H1 (cell line): ENCODE measurements around the gene SMS. TPM values are rescaled to one million over a fixed set of nuclear protein-coding genes. Genes with fewer than 3 reads are reported as not detected.

ENCODE experiments used
- CTCF ChIA-PET: fragments of 300-600 bp; sonication (Branson Sonifier 250); formaldehyde crosslinking; loops from one replicate; lab custom pipeline; 2021; ENCODE audit not compliant: partially characterized antibody; lab: Charles Lee
- POLR2A ChIA-PET: fragments of 300-600 bp; sonication (Branson Sonifier 250); formaldehyde crosslinking; loops from one replicate; lab custom pipeline; 2021; ENCODE audit warnings: inconsistent platforms; ENCODE audit not compliant: partially characterized antibody; lab: Charles Lee
- DNase-seq, 2 experiments: peaks; one replicate each; pipeline versions ENCODE4 v3.0.0 to v3.0.0-alpha.2; 2010 to 2022; ENCODE audit warnings: low spot score in 2 of 2, low read depth in 1 of 2, mixed read lengths in 1 of 2
- FAIRE-seq: peaks from 2 replicates; lab custom pipeline; 2011; peaks lifted over from hg19 to GRCh38; lab: Jason Lieb, UNC
- H2AFZ ChIP-seq: 2 replicates; pipeline ENCODE4 v1.8.1; 2012; ENCODE audit warnings: low read length, inconsistent platforms
- H2AK5ac ChIP-seq: 2 replicates; pipeline ENCODE4 v1.6.1; 2013; ENCODE audit warnings: low read depth, low read length
- H2BK120ac ChIP-seq: replicated peaks from 2 replicates; pipeline ENCODE3; 2013; ENCODE audit warnings: low read depth, low read length, inconsistent platforms
- H2BK12ac ChIP-seq: 2 replicates; pipeline ENCODE4 v1.6.1; 2013; ENCODE audit warnings: low read depth, low read length
- H2BK15ac ChIP-seq: 2 replicates; pipeline ENCODE4 v1.6.1; 2013; ENCODE audit warnings: low read length
- H2BK20ac ChIP-seq: 2 replicates; pipeline ENCODE4 v1.6.1; 2013; ENCODE audit warnings: low read length
- H2BK5ac ChIP-seq: 2 replicates; pipeline ENCODE4 v1.6.1; 2013; ENCODE audit warnings: low read depth, low read length
- H3K14ac ChIP-seq: 2 replicates; pipeline ENCODE4 v1.6.1; 2013; ENCODE audit warnings: inconsistent platforms; ENCODE audit not compliant: insufficient read length
- H3K18ac ChIP-seq: 2 replicates; pipeline ENCODE4 v1.6.1; 2013; ENCODE audit warnings: low read length; ENCODE audit errors: extremely low read depth
- H3K23ac ChIP-seq: 2 replicates; pipeline ENCODE4 v1.6.1; 2013; ENCODE audit warnings: inconsistent platforms; ENCODE audit not compliant: insufficient read length
- H3K23me2 ChIP-seq: 2 replicates; pipeline ENCODE4 v1.6.1; 2013; ENCODE audit warnings: low read depth, low read length
- H3K27ac ChIP-seq: 2 replicates; pipeline ENCODE4 v1.6.1; 2011; ENCODE audit warnings: low read depth, low read length, inconsistent platforms
- H3K27me3 ChIP-seq, 4 experiments: replicated peaks in 1 of 4; 1 replicate in 1 of 4; 2 replicates in 3 of 4; pipeline versions ENCODE4 v1.6.1 to v1.8.1; 2011 to 2013; ENCODE audit warnings: low read length in 3 of 4, mild to moderate bottlenecking in 3 of 4, inconsistent platforms in 2 of 4, mixed read lengths in 2 of 4, moderate library complexity in 1 of 4; ENCODE audit not compliant: control insufficient read depth in 3 of 4, insufficient read depth in 3 of 4; ENCODE audit errors: extremely low read depth in 1 of 4
- H3K36me3 ChIP-seq, 4 experiments: 2 replicates each; pipeline versions ENCODE4 v1.6.1 to v1.8.1; 2011 to 2013; ENCODE audit warnings: mild to moderate bottlenecking in 4 of 4, low read length in 3 of 4, moderate library complexity in 2 of 4, control low read depth in 1 of 4, inconsistent platforms in 1 of 4; ENCODE audit not compliant: insufficient read depth in 4 of 4, control insufficient read depth in 2 of 4
- H3K4ac ChIP-seq: replicated peaks from 2 replicates; pipeline ENCODE3; 2013; ENCODE audit warnings: low read length, low read depth, mixed read lengths, inconsistent platforms; ENCODE audit not compliant: insufficient read length
- H3K4me1 ChIP-seq, 4 experiments: replicated peaks in 1 of 4; 1 replicate in 1 of 4; 2 replicates in 3 of 4; pipeline versions ENCODE4 v1.6.1 to v1.8.1; 2011 to 2013; ENCODE audit warnings: low read length in 3 of 4, inconsistent platforms in 2 of 4, mixed read lengths in 1 of 4; ENCODE audit not compliant: insufficient read depth in 4 of 4, control insufficient read depth in 3 of 4
- H3K4me2 ChIP-seq, 2 experiments: 2 replicates each; pipeline versions ENCODE4 v1.6.1 to v1.8.1; 2011 to 2013; ENCODE audit warnings: low read depth in 2 of 2, low read length in 2 of 2, control low read depth in 1 of 2, inconsistent platforms in 1 of 2, mild to moderate bottlenecking in 1 of 2; ENCODE audit not compliant: insufficient read depth in 1 of 2
- H3K4me3 ChIP-seq, 4 experiments: fragments of 200-600, 300-600 bp in 1 of 4; sonication (generic), shearing (Covaris generic), sonication (Bioruptor Twin) in 1 of 4; 2 replicates each; pipeline versions ENCODE4 v1.5.1 to v1.8.1; 2011 to 2016; ENCODE audit warnings: low read length in 4 of 4, low read depth in 3 of 4, control low read depth in 2 of 4, inconsistent platforms in 2 of 4, mild to moderate bottlenecking in 2 of 4, mixed read lengths in 1 of 4, moderate library complexity in 1 of 4; ENCODE audit not compliant: insufficient read depth in 2 of 4; ENCODE audit errors: extremely low read depth in 1 of 4
- H3K56ac ChIP-seq: replicated peaks from 2 replicates; pipeline ENCODE3; 2013; ENCODE audit warnings: low read depth, mild to moderate bottlenecking, mixed read lengths, low read length, inconsistent platforms; ENCODE audit not compliant: insufficient read length
- H3K79me1 ChIP-seq: 2 replicates; pipeline ENCODE4 v1.6.1; 2013; ENCODE audit warnings: low read depth, low read length, control low read depth
- H3K79me2 ChIP-seq, 2 experiments: 2 replicates each; pipeline versions ENCODE4 v1.6.1 to v1.8.1; 2012 to 2013; ENCODE audit warnings: low read length in 2 of 2, mild to moderate bottlenecking in 2 of 2, inconsistent platforms in 1 of 2; ENCODE audit not compliant: insufficient read depth in 2 of 2, control insufficient read depth in 1 of 2
- H3K9ac ChIP-seq, 4 experiments: replicated peaks in 1 of 4; 1 replicate in 1 of 4; 2 replicates in 3 of 4; pipeline versions ENCODE4 v1.6.1 to v1.8.1; 2011 to 2013; ENCODE audit warnings: low read depth in 3 of 4, low read length in 3 of 4, control low read depth in 2 of 4, mild to moderate bottlenecking in 2 of 4, moderate library complexity in 2 of 4, inconsistent platforms in 1 of 4; ENCODE audit errors: extremely low read depth in 1 of 4
- H3K9me3 ChIP-seq, 2 experiments: 2 replicates each; pipeline versions ENCODE4 v1.6.1 to v1.8.1; 2012 to 2013; ENCODE audit warnings: mild to moderate bottlenecking in 2 of 2, moderate library complexity in 2 of 2, control low read depth in 1 of 2, inconsistent platforms in 1 of 2, low read depth in 1 of 2, low read length in 1 of 2, mixed read lengths in 1 of 2; ENCODE audit not compliant: insufficient read depth in 2 of 2
- H4K20me1 ChIP-seq, 2 experiments: replicated peaks in 1 of 2; 2 replicates each; pipeline versions ENCODE3 to v1.8.1; 2011 to 2013; ENCODE audit warnings: inconsistent platforms in 2 of 2, low read length in 2 of 2, mild to moderate bottlenecking in 1 of 2; ENCODE audit not compliant: insufficient read depth in 2 of 2, control insufficient read depth in 1 of 2
- H4K5ac ChIP-seq: 2 replicates; pipeline ENCODE4 v1.6.1; 2013; ENCODE audit warnings: low read length, low read depth, mixed read lengths, inconsistent platforms; ENCODE audit not compliant: insufficient read length
- H4K8ac ChIP-seq: 2 replicates; pipeline ENCODE4 v1.8.0; 2013; ENCODE audit warnings: mild to moderate bottlenecking, moderate library complexity, low read length, inconsistent platforms; ENCODE audit not compliant: insufficient read depth; ENCODE audit errors: extremely low read depth
- H4K91ac ChIP-seq: replicated peaks from 2 replicates; pipeline ENCODE3; 2013; ENCODE audit warnings: low read length, mixed read lengths, inconsistent platforms; ENCODE audit not compliant: insufficient read length
- ATF2 ChIP-seq: IDR thresholded peaks from 2 replicates; pipeline ENCODE4 v1.6.1; 2012; ENCODE audit warnings: low read length, inconsistent platforms
- BACH1 ChIP-seq: IDR thresholded peaks from 2 replicates; pipeline ENCODE4 v1.6.1; 2012; ENCODE audit warnings: low read length, improper control_type of control experiment
- CBX5 ChIP-seq: fragments of 300-800, 300-1000 bp; sonication (generic); IDR thresholded peaks from 2 replicates; pipeline ENCODE4 v1.7.1; 2016; ENCODE audit warnings: antibody characterized with exemption, low read length, low read depth
- CHD1 ChIP-seq: IDR thresholded peaks from 2 replicates; pipeline ENCODE4 v1.6.1; 2012; ENCODE audit warnings: low read depth, low read length, improper control_type of control experiment
- EZH2 ChIP-seq: fragments of 200-600 bp; sonication (generic); IDR thresholded peaks from 2 replicates; pipeline ENCODE4 v1.7.1; 2012; ENCODE audit warnings: low read depth, mild to moderate bottlenecking, moderate library complexity, low read length, inconsistent platforms; ENCODE audit not compliant: severe bottlenecking
- GABPA ChIP-seq: IDR thresholded peaks from 2 replicates; pipeline ENCODE4 v1.6.1; 2011; ENCODE audit warnings: mild to moderate bottlenecking, low read length, moderate library complexity, borderline replicate concordance; ENCODE audit not compliant: insufficient read depth
- HDAC2 ChIP-seq, 2 experiments: fragments of 300-600 bp in 1 of 2; sonication (generic) in 1 of 2; IDR thresholded peaks; 2 replicates each; pipeline ENCODE4 v1.6.1; 2011 to 2012; ENCODE audit warnings: low read depth in 2 of 2, low read length in 2 of 2, mild to moderate bottlenecking in 2 of 2, moderate library complexity in 2 of 2, borderline replicate concordance in 1 of 2, inconsistent platforms in 1 of 2
- POLR2AphosphoS5 ChIP-seq: IDR thresholded peaks from 2 replicates; pipeline ENCODE4 v1.6.1; 2011; ENCODE audit warnings: low read depth, low read length
- POU5F1 ChIP-seq: IDR thresholded peaks from 2 replicates; pipeline ENCODE4 v1.6.1; 2011; ENCODE audit warnings: low read depth, mild to moderate bottlenecking, low read length, moderate library complexity
- SIX5 ChIP-seq: IDR thresholded peaks from 2 replicates; pipeline ENCODE4 v1.6.1; 2011; ENCODE audit warnings: mild to moderate bottlenecking, low read depth, low read length
- SP1 ChIP-seq: IDR thresholded peaks from 2 replicates; pipeline ENCODE4 v1.6.1; 2011; ENCODE audit warnings: low read depth, low read length
- SP4 ChIP-seq: IDR thresholded peaks from 2 replicates; pipeline ENCODE4 v1.6.1; 2012; ENCODE audit warnings: low read length, inconsistent platforms
- SRF ChIP-seq: IDR thresholded peaks from 2 replicates; pipeline ENCODE4 v1.6.1; 2011; ENCODE audit warnings: mild to moderate bottlenecking, low read depth, low read length, moderate library complexity
- TEAD4 ChIP-seq: IDR thresholded peaks from 2 replicates; pipeline ENCODE4 v1.6.1; 2012; ENCODE audit warnings: low read depth, low read length, inconsistent platforms, mixed read lengths
- WGBS, 2 experiments: shearing (Covaris generic) in 1 of 2; methylation state at CpG; one replicate each; pipeline versions ENCODE4 v1.1.6 to v1.1.7; 2013 to 2015; ENCODE audit warnings: low lambda C conversion rate in 2 of 2, mixed read lengths in 2 of 2, inconsistent platforms in 1 of 2, low coverage in 1 of 2, missing lambda C conversion rate in 1 of 2; ENCODE audit not compliant: insufficient replicate concordance in 2 of 2, insufficient coverage in 1 of 2, insufficient read length in 1 of 2; ENCODE audit errors: extremely low coverage in 1 of 2, missing lambda C conversion rate in 1 of 2; 5-methylcytosine and 5-hydroxymethylcytosine counted together
- polyA plus RNA-seq, 7 experiments: library from polyadenylated mRNA; depleted of rRNA in 3 of 7; stranded (reverse) in 5 of 7; unstranded in 2 of 7; fragments of >200 nt in 5 of 7; fragments of 200-250 nt in 2 of 7; gene quantifications; 1 replicate in 5 of 7; 2 replicates in 1 of 7; 4 replicates in 1 of 7; pipeline versions ENCODE4 v1.2.1 to v1.2.3, GENCODE V29; 2011 to 2013; ENCODE audit warnings: missing spikeins in 2 of 7, mixed read lengths in 2 of 7
- total RNA-seq: library from RNA; stranded (reverse); fragmentation: NEBNext Ultra II Directional; extraction: Animal tissue kit (Norgen Biotek cat#: 25700); gene quantifications from 2 replicates; pipeline ENCODE4 v1.2.1, GENCODE V29; 2021

Gene SMS
- total and polyA plus RNA-seq, 2 of the 8 experiments (the other 6 are each of a cell fraction or from before 2014, with no cell fraction given): 66.3 to 256 TPM

GRCh38 chrX:21993265-21993664 lies 52.8 kb downstream of the SMS start:
- Histone ChIP-seq H3K9ac (no peak overlapping the region), H4K20me1 (no peaks in the 10 kb centered on the region), H3K9me3 (no peaks in the 10 kb centered on the region), H2BK5ac (no peak overlapping the region), H3K79me2 (no peaks in the 10 kb centered on the region), H3K56ac (no peak overlapping the region), H3K79me1 (no peaks in the 10 kb centered on the region), H3K18ac (no peak overlapping the region), H2AFZ (no peak overlapping the region), H3K23ac (no peak overlapping the region), H3K27ac (no peak overlapping the region), H3K4me3 (no peak overlapping the region), H2BK120ac (no peak overlapping the region), H2AK5ac (no peak overlapping the region), H4K5ac (no peak overlapping the region), H4K8ac (no peak overlapping the region), H3K4ac (no peak overlapping the region), H3K14ac (no peak overlapping the region), H3K4me1 (no peaks in the 10 kb centered on the region), H4K91ac (no peak overlapping the region), H3K27me3 (no peaks in the 10 kb centered on the region), H2BK12ac (no peak overlapping the region), H3K36me3 (peaks cover 0 to 41% (median 7%) of the 10 kb centered on the region in 4 experiments; a peak in 5 of 8 replicates), H2BK20ac (no peak overlapping the region), H2BK15ac (no peak overlapping the region), H3K4me2 (no peak overlapping the region), H3K23me2 (no peaks in the 10 kb centered on the region)
- WGBS, 2 experiments: 99% methylated on average over 6 of the region's 8 CpGs; no CpG with 5 or more reads in 1 of the 2 experiments
- no peak for FAIRE-seq
- DNase-seq: no peak
- POLR2A ChIA-PET: no interaction called here
- CTCF ChIA-PET: no interaction called here
- TF ChIP-seq SP4: no peak
- no peak for TF ChIP-seq SIX5
- no peak for TF ChIP-seq ATF2
- no peak for TF ChIP-seq SP1
- no peak for TF ChIP-seq TEAD4
- TF ChIP-seq POU5F1: no peak
- TF ChIP-seq GABPA: no peak
- no peak for TF ChIP-seq CHD1
- no peak for TF ChIP-seq SRF
- TF ChIP-seq BACH1: no peak
- TF ChIP-seq POLR2AphosphoS5: no peak
- TF ChIP-seq EZH2: no peak
- TF ChIP-seq HDAC2 (IDR thresholded peaks at IDR 0.05; ENCODE audit: borderline replicate concordance in 1 of 2, low read depth in 2 of 2, low read length in 2 of 2): no peak
- TF ChIP-seq CBX5: no peak
